Common myeloid progenitor, CD34-positive (primary cell): ENCODE measurements around the gene TBC1D21.

Experiments used
- CTCF ChIA-PET: fragments of 350-600 bp; sonication (Branson Sonifier 250); formaldehyde crosslinking; loops from one replicate; lab custom pipeline; 2021; ENCODE audit warnings: antibody characterized with exemption; lab: Charles Lee
- POLR2A ChIA-PET: fragments of 350-600 bp; sonication (Branson Sonifier 250); formaldehyde crosslinking; loops from one replicate; lab custom pipeline; 2021; ENCODE audit warnings: antibody characterized with exemption; lab: Charles Lee
- DNase-seq, 3 donors: peaks; one replicate each; pipeline versions ENCODE4 v3.0.0 to v3.0.0-alpha.2; 2013
- H3K27ac ChIP-seq, 2 experiments: 1 replicate in 1 of 2; 2 replicates in 1 of 2; pipeline ENCODE4 v1.7.0; 2013; ENCODE audit warnings: inconsistent platforms in 2 of 2, low read length in 2 of 2, mild to moderate bottlenecking in 2 of 2, low read depth in 1 of 2, moderate library complexity in 1 of 2; ENCODE audit not compliant: severe bottlenecking in 2 of 2, insufficient read depth in 1 of 2, poor library complexity in 1 of 2
- H3K27me3 ChIP-seq, 5 experiments: replicated peaks in 2 of 5; 1 replicate in 3 of 5; 2 replicates in 2 of 5; pipeline versions ENCODE4 v1.6.1 to v1.7.0; 2013; ENCODE audit warnings: low read length in 4 of 5, mild to moderate bottlenecking in 2 of 5, moderate library complexity in 2 of 5, inconsistent platforms in 1 of 5; ENCODE audit not compliant: insufficient read depth in 5 of 5, control insufficient read depth in 4 of 5
- H3K36me3 ChIP-seq, 4 experiments: 1 replicate in 2 of 4; 2 replicates in 2 of 4; pipeline versions ENCODE4 v1.6.1 to v1.7.0; 2013; ENCODE audit warnings: low read length in 3 of 4, control low read depth in 1 of 4, mild to moderate bottlenecking in 1 of 4; ENCODE audit not compliant: control insufficient read depth in 4 of 4, insufficient read depth in 4 of 4
- H3K4me1 ChIP-seq, 4 experiments: 1 replicate in 3 of 4; 2 replicates in 1 of 4; pipeline versions ENCODE4 v1.6.1 to v1.7.1; 2013; ENCODE audit warnings: low read length in 3 of 4, mild to moderate bottlenecking in 3 of 4, control low read depth in 1 of 4, inconsistent platforms in 1 of 4, moderate library complexity in 1 of 4; ENCODE audit not compliant: control insufficient read depth in 4 of 4, insufficient read depth in 4 of 4; ENCODE audit errors: control extremely low read depth in 1 of 4
- H3K4me3 ChIP-seq, 7 experiments: 1 replicate in 4 of 7; 2 replicates in 3 of 7; pipeline versions ENCODE4 v1.5.1 to v1.7.0; 2013; ENCODE audit warnings: mild to moderate bottlenecking in 7 of 7, low read length in 6 of 7, moderate library complexity in 6 of 7, inconsistent platforms in 2 of 7, low read depth in 2 of 7, control low read depth in 1 of 7; ENCODE audit not compliant: insufficient read depth in 4 of 7, control insufficient read depth in 1 of 7; ENCODE audit errors: extremely low read depth in 1 of 7
- H3K9me3 ChIP-seq, 5 experiments: 1 replicate in 4 of 5; 2 replicates in 1 of 5; pipeline versions ENCODE4 v1.6.1 to v1.7.1; 2013; ENCODE audit warnings: low read length in 4 of 5, mild to moderate bottlenecking in 2 of 5, inconsistent platforms in 1 of 5, low read depth in 1 of 5, moderate library complexity in 1 of 5; ENCODE audit not compliant: control insufficient read depth in 4 of 5, insufficient read depth in 2 of 5; ENCODE audit errors: control extremely low read depth in 1 of 5
- WGBS: methylation state at CpG from one replicate; pipeline ENCODE4 v1.1.5; 2013; ENCODE audit not compliant: insufficient coverage; 5-methylcytosine and 5-hydroxymethylcytosine counted together

TBC1D21 gene

DNA sequence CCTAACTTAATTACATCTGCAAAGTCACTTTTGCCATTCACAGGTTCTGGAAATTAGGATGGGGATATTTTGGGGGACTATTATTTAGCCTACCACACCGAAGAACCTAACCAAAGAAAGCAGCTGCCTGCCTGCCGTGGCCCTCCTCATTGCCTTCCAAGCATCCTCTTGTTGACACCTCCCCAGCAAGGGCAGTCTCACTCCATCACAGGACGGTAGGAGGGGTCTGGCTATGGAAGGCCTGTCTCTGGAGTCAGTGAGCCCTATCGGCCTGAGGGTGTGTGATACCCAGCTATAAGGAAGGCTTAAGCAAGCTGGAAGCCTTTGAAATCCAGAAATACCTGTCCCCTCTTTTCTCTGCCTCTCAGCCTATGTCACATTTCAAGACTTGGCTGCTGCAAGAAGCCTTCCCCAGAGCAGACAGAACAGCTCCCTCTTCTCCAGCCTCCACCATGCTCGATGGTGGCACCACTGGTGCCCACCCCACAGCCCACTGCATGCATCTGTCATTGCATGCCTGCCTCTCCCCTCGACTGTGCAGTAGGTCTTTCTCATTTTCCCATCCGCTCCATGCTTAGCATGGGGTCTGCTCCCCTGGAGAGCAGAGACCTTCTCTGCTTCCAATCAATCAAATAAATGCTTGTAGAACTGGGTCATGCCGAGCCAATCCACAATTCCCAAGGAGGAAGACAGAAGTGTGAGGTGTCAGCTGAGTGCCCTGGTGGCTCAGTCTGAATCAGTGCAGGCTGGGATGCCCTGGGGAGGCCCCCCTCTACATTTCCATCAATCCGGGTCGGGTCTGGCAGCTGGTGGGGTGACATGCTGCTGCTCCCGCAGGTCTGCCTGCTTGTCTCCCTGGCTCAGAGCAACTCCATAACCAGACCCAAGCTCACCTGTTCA lies 29.0 kb downstream of the TBC1D21 start:
- Histone ChIP-seq H3K27me3 (no peaks in the 10 kb centered on the region), H3K4me1 (peaks cover 2 to 13% (median 11%) of the 10 kb centered on the region in 4 experiments), H3K27ac (no peak overlapping the region), H3K9me3 (peaks cover 0 to 2% (median 0%) of the 10 kb centered on the region in 5 experiments), H3K4me3 (no peak overlapping the region), H3K36me3 (no peaks in the 10 kb centered on the region)
- no peak for DNase-seq
- ChIA-PET POLR2A (no interaction called here), CTCF (interaction anchor here (1.1 to 1.2 kb wide), 2 partner anchors 12 to 21 kb away, joined by 3 to 5 read pairs; no protein-coding TSS in a partner anchor)
- over 99% methylated on average over 9 of the region's 11 CpGs for WGBS

DNA sequence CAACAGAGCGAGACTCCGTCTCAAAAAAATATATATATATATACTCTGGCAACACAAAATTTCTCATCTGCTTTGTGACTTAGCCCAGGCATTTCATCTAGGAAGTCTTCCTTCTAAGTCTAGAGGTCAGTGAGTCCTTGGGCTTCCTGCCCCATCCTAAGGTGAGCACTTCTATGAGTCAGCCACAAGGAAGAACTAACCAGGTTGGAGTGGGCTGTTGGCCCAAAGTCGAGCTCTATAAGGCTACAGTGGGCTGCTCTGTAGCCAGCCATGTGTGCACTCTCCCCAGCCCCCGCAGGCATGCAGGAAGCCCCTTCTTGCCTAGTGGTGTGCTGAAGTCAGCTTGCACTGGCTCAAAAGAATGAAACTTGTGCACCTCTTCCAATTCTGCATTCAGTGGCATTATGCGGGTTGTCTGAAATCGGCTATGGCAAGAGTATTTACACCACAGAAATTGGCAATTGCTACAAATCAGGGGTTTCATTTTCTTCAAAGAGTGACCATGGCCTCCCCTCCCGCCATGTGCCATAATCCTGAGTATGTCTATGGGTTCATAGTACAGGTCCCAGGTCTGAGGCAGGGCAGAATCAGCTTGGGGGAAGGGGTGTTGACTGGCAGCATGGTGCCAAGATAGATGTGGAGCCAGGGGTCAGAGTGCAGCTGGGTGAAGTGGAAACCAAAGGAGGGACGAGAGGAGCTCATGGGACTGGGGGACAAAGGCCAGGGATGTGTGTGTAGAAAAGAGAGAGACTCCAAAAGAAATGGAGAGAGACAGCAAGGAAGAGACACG lies 30.9 kb downstream of the TBC1D21 start:
- no peak overlapping the region for H3K4me3 ChIP-seq
- ChIA-PET POLR2A (no interaction called here), CTCF (interaction anchor here (5.1 to 6.2 kb wide), 2 partner anchors 23 to 30 kb away, joined by 34 to 50 read pairs; partner anchors contain the start of gene LOXL1)
- WGBS = 96% methylated on average over 6 of the region's 9 CpGs
- peaks cover 6 to 23% (median 19%) of the 10 kb centered on the region in 4 experiments for H3K4me1 ChIP-seq
- H3K9me3 ChIP-seq = peaks cover 0 to 2% (median 0%) of the 10 kb centered on the region in 5 experiments
- H3K36me3 ChIP-seq = no peaks in the 10 kb centered on the region
- no peaks in the 10 kb centered on the region for H3K27me3 ChIP-seq
- no peak overlapping the region for H3K27ac ChIP-seq
- no peak for DNase-seq

DNA sequence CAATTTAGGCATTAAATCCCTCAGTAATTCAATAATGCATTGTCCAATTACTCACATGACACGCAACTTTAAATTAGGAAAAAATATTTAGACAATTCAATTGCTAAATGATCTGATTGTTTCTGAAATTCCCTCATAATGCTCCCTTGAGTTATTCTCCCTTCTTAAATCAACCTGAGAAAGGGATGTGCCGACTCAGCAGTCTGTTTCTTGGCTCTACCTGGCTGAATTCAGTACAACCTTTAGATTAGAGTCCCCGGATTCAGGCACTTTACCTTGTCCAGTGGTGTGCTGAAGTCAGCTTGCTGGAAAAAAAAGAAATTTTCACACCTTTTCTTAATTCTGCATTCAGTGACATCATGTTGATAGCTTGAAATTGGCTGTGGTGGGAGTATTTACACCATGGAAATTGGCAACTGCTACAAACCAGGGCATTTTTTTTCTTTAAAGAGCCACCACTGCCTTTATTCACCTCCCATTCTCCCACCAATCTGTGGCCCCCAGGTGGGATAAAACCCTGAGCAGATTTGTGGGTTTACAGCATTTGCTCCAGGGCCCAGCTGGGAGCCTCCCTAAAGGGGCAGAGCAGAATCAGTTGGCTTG lies 32.0 kb downstream of the TBC1D21 start:
- H3K9me3 ChIP-seq = peaks cover 0 to 2% (median 0%) of the 10 kb centered on the region in 5 experiments
- WGBS = 94% methylated on average over 2 of the region's 3 CpGs
- no peak overlapping the region for H3K4me3 ChIP-seq
- H3K27ac ChIP-seq = no peak overlapping the region
- peaks cover 6 to 24% (median 19%) of the 10 kb centered on the region in 4 experiments for H3K4me1 ChIP-seq
- no peaks in the 10 kb centered on the region for H3K27me3 ChIP-seq
- CTCF ChIA-PET = interaction anchor here (1.1 to 7.0 kb wide), 7 partner anchors 8 to 31 kb away, joined by 4 to 73 read pairs (median 17); partner anchors contain the start of genes LOXL1 and TBC1D21
- DNase-seq = no peak
- POLR2A ChIA-PET = interaction anchor here (0.6 kb wide), 2 partner anchors 23 to 273 kb away, joined by 3 read pairs; no protein-coding TSS in a partner anchor
- H3K36me3 ChIP-seq = no peaks in the 10 kb centered on the region

DNA sequence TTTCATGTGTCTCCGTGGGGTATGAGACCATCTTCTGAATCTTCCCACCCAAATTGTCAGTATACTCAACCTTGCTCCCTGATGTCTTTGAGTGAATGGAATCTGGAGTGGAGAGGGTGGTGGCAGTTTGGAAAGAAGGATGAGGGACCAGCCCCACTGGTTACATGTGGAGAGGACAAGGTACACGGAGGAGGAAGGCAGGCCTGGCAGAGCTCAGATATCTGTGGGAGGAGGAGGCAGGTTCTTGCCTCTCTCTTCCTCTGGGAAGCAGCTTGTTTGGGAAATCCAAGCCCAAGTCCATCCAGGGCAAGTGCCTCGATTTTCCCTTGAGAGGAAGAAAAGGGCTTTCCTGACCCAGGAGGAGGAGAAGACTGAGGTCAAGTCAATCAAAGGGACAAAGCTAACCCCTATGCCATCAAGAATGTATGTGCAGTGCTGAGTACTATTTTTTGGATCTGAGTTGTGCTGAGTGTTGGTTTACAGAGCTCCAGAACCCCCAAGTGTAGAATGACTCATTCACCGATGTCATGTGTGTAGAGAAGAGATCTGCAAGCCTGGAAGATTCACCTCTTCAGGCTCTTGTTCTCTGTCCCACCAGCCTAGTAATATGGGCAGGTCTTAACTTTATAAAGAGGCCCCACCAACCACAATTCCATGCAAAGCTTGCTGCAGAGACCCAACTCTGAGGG lies 33.1 kb downstream of the TBC1D21 start:
- ChIA-PET POLR2A (interaction anchor here (0.7 kb wide), 1 partner anchor 9 kb away, joined by 3 read pairs; no protein-coding TSS in a partner anchor), CTCF (interaction anchor here (0.9 to 7.0 kb wide), 18 partner anchors 9 to 196 kb away, joined by 3 to 73 read pairs (median 6); partner anchors contain the start of genes LOXL1 and TBC1D21)
- Histone ChIP-seq H3K36me3 (no peaks in the 10 kb centered on the region), H3K9me3 (peaks cover 0 to 2% (median 0%) of the 10 kb centered on the region in 5 experiments), H3K27ac (no peak overlapping the region), H3K4me1 (peaks cover 6 to 31% (median 22%) of the 10 kb centered on the region in 4 experiments), H3K27me3 (no peaks in the 10 kb centered on the region), H3K4me3 (no peak overlapping the region)
- 100% methylated on average over 1 of the region's 4 CpGs for WGBS
- peak in 2 of 3 donors; percentile 46 to 64 for DNase-seq

DNA sequence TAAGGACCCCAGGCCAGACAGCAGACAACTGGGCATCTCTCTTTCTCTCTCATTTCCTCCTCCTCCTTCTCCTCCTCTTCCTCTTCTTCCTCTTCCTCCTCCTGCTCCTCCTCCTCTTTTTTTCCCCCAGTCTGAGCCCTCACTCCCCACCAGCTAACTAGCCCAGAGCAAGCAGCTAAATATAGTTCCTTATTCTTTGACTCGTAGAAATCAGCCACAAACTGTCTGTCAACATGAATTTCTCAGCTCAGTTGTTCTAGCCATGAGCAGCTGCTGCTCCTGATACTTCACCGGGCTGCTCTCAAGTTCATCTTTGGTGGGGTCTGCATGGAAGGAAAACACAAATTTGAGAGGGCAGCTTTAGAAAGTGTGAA lies 33.7 kb downstream of the TBC1D21 start:
- peaks cover 6 to 35% (median 24%) of the 10 kb centered on the region in 4 experiments for H3K4me1 ChIP-seq
- H3K36me3 ChIP-seq = no peaks in the 10 kb centered on the region
- 9% methylated on average over 1 of the region's 2 CpGs for WGBS
- H3K9me3 ChIP-seq = peaks cover 0 to 2% (median 0%) of the 10 kb centered on the region in 5 experiments
- ChIA-PET POLR2A (interaction anchor here (0.6 to 0.7 kb wide), 2 partner anchors 9 to 44 kb away, joined by 3 read pairs; no protein-coding TSS in a partner anchor), CTCF (interaction anchor here (0.6 to 7.0 kb wide), 18 partner anchors 10 to 196 kb away, joined by 3 to 73 read pairs (median 6); partner anchors contain the start of genes LOXL1 and TBC1D21)
- DNase-seq = peak in 2 of 3 donors; percentile 72 to 81
- H3K27me3 ChIP-seq = no peaks in the 10 kb centered on the region
- no peak overlapping the region for H3K4me3 ChIP-seq
- no peak overlapping the region for H3K27ac ChIP-seq
